ENCODE results near the gene IGLON5.

The IGLON5 gene

DNA sequence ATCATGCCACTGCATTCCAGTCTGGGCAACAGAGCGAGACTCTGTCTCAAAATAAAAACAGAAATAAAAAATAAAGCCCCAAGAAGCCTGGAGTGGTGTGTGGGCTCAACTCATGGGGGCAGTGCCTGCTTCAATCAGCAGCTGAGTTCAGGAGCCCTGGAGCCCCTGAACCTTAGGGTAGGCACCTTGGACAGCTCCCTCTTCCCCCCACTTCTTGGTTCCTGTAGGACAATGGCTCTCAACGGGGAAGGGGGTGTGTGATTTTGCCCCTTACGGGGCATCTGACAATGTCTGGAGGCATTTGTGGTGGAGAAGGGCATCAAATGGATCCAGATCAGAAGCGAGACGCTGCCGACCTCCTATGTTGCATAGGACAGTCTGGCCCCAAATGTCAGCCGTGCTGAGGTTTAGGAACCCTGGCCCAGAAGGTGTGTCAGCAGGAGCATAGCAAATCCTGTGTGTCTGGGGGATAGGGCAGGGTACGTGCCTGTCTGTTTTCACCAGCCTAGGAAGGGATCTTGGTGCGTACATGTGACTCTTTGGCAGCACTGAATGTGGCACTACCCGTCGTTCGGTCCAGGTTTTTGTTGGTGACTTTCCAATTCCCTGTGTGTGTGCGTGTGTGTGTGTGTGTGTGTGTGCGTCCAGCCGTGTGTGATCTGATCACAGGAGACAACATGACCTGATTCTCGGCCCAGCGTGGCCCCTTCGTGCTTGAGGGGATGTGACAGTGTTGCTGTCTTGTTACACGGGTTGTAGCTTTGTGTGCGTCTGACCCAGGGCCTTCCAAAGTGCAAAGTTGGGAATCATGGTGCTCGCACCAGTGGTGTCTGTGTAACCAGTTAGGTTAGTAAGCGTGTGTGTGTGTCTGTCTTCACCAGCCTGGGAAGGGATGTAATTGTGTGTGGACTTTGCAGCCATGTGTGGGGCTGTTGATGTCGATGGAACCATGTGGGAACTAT, 7.5 kb downstream of the IGLON5 start:
- no peak for DNase-seq

- DNase-seq = no peak
Measured at GRCh38 chr19:51319649-51320279, 8.3 kb downstream of the IGLON5 start.

DNA sequence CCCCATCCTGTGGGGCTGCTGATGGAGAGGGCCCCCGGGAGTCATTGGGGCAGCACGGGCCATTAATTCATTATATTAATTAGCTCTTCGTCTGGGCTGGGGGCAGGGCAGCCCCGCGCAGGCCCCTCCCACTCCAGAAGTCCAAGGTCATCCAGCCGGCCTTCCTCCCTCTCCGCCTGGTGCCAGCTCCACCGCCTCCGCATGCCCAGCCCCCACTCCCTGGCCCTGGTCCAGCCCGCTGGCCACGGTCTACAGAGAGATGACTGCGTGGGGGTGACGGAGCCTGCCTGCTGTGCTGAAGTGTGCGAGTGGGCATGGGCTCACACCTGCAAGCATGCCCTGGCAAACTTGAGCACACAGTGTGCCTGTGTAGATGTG, 8.8 kb downstream of the IGLON5 start:
- DNase-seq = no peak

GRCh38 chr19:51321799-51322198, 10.4 kb downstream of the IGLON5 start:
- no peak for DNase-seq

- DNase-seq = no peak
Measured at GRCh38 chr19:51323481-51324166, 12.2 kb downstream of the IGLON5 start.

DNA sequence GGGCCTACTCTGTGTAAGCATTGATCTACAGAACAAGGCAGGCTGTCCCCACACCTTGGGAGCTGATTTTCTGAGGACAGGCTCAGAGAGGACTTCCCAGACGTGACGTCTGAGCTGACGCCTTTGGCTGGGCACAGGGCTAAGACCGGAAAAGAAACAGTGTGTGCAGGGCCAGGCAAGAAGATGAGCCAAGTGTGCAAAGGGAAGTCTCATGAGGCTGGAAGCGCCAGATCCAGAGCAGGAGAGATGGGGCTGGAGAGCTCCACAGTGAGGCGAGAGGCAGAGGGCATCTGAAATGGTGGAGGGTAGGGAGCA, 12.7 kb downstream of the IGLON5 start:
- DNase-seq = no peak

- DNase-seq = no peak
Measured at GRCh38 chr19:51325161-51325976, 13.9 kb downstream of the IGLON5 start.

DNA sequence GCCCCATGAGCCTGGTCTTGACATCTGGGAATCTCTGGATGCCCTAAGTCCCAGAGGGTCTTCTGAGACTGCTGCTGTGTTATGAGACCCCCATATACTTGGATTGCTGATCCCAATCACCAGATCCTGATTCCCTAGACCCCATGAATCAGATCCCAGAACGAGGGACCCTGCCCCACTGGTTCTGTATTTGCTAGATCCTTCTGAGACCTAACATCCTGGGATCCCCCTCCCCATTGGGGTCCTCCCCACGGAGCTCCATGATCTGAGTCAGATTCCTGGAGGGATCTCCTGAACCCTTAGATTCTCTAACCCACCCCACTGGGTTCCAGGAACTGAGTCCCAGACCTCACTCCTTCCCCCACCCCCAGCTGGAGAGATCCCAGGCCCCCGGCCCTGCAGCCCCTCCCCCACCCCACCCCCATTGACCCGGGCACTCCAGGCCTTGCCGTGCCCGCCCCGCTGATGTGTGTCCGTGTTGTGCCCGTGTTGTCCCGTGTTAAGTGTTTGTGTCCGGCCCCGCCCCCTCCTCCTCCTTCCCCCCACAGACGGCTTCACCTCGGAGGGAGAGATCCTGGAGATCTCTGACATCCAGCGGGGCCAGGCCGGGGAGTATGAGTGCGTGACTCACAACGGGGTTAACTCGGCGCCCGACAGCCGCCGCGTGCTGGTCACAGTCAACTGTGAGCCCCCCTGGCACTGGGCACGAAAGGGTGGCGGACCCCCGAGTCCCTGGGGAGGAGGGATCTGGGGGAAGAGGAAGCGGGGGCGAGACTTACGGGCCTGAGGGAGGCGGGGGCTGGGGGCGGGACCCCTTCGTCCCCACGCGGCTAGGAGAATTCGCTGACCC, 15.0 kb downstream of the IGLON5 start:
- no peak for DNase-seq

DNA sequence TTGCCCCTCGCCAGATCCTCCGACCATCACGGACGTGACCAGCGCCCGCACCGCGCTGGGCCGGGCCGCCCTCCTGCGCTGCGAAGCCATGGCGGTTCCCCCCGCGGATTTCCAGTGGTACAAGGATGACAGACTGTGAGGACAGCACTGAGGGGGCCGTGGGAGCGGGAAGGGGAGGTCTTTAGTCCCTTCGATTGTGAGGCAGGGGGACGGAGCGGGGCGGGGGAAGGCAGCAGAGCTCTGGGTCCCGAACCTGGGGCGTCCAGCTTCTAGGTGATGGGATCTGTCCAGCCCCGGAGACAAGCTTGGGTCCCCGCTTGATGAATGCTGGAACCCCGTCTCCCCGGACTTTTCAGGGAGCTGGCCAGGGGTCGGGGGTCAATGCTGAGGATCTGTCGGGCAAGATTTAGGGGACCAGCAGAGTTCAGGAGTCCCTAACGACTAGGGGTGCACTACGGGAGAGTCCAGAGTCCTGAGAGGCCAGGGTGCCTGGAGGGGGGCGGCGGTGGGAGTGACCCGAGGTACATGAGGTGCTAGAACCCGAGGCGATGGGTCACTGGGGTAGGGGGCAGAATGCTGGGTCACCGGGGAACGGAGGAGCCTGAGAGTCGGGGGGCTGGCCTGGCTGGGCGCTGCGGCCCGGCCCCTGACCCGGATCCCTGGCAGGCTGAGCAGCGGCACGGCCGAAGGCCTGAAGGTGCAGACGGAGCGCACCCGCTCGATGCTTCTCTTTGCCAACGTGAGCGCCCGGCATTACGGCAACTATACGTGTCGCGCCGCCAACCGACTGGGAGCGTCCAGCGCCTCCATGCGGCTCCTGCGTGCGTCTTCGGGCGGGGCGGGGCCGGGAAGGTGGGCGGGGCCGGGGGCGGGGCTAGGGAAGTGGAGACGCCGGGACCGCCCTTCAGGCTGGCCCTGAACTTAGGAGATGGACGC, 15.9 kb downstream of the IGLON5 start:
- no peak for DNase-seq

DNA sequence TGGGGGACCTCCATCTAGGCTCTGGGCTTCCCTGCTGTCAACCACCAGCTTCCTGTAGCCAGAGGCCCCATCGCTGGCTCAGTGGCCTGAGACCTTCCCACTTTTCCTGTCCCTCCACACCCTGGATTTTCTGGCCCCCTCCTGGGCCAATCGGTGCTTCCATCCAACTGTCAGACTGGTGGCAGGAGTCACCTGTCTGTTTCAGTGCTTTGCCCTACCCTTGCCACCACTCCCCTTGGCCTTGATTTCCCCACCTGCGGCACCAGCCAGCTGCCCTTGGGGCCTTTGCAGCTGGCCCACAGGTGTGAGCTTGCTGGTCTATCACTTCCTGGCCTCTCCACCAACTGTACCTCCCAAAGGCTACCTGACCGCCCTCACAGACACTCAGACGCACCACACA, 18.0 kb downstream of the IGLON5 start:
- DNase-seq = no peak

GRCh38 chr19:51330366-51330765, 18.9 kb downstream of the IGLON5 start:
- no peak for DNase-seq

DNA sequence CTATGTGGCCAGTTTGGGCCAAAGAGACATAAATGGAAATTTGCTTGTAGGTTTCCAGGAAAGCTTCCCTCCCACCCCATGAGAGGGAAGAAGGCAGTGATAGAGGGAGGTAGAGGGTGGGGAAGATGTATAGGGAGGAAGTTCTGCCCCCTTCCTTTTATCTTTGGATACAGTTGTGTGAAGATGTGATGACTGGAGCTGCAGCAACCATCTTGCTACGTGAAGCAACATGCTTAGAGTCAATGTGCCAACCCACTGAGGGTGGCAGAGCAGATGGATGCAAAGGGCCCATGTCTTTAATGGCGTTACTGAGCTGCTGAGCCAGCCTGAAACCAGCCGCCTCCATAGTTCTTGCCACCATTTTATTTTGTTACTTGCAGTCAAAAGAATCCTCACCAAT, 19.7 kb downstream of the IGLON5 start:
- no peak for DNase-seq

DNA sequence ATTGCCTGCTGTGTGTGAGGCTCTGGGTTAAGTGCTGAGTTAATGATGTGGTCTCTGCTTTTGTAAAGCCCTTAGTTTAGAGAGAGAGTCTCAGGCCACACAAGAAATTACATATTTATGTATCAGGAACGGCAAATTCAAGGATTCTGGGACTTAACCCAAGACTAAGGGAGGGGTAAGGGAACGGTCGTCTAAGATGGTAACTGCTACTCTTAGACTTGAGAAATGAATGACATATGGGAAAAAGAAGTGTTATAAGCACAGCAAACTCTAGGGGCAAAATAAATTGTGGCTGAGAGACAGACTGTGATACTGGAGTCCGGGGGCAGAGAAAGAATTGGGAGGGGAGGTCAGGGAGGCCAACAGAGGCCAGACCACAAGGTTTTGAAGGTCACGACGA, 20.3 kb downstream of the IGLON5 start:
- DNase-seq = no peak

GRCh38 chr19:51333836-51334460, 22.5 kb downstream of the IGLON5 start:
- DNase-seq = no peak

GRCh38 chr19:51337141-51337860, 25.9 kb downstream of the IGLON5 start:
- no peak for DNase-seq

- DNase-seq = no peak
Measured at GRCh38 chr19:51337861-51338562, 26.6 kb downstream of the IGLON5 start.

GRCh38 chr19:51338563-51339312, 27.3 kb downstream of the IGLON5 start:
- no peak for DNase-seq

DNA sequence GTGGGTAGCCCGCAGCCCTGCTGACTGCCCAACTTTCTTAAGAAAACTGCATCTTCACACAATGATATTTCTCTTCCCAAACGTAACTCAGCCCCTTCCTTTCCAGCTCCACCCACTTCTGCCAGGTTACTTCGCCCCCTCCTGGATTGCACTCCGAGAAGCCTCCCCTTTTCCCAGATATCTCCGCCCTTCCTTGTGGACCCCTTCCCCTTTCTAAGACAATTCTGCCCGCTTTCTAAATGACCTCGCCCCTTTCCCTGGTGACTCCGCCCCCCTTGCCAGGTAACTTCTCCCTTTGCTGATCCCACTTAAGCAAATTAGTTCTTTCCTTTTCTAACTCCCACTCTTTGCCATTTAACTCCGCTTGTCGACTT, 27.9 kb downstream of the IGLON5 start:
- DNase-seq = no peak
